HG02759 (cell line): ENCODE data around the gene ZNF750.

ENCODE experiments used
- ATAC-seq: cut with Tn5 transposase; IDR thresholded peaks from one replicate; pipeline ENCODE4 v1.9.1; 2021; ENCODE audit warnings: mild to moderate bottlenecking, moderate library complexity; ENCODE audit not compliant: unreplicated experiment

Gene ZNF750

GRCh38 chr17:82860606-82861392 lies 21.0 kb upstream of the ZNF750 start:
- ATAC-seq = no peak

GRCh38 chr17:82859431-82860403 lies 19.9 kb upstream of the ZNF750 start:
- peak; percentile 31 for ATAC-seq

- no peak for ATAC-seq
Observed at GRCh38 chr17:82858376-82859126, 18.7 kb upstream of the ZNF750 start.

- no peak for ATAC-seq
Observed at GRCh38 chr17:82856361-82856760, 16.5 kb upstream of the ZNF750 start.

GRCh38 chr17:82854226-82854625 lies 14.4 kb upstream of the ZNF750 start:
- no peak for ATAC-seq

- ATAC-seq = no peak
Observed at GRCh38 chr17:82851381-82851780, 11.6 kb upstream of the ZNF750 start.

GRCh38 chr17:82849076-82849945 lies 9.5 kb upstream of the ZNF750 start:
- no peak for ATAC-seq

- no peak for ATAC-seq
Observed at GRCh38 chr17:82848022-82848592, 8.3 kb upstream of the ZNF750 start.

GRCh38 chr17:82846061-82846691 lies 6.4 kb upstream of the ZNF750 start:
- no peak for ATAC-seq

GRCh38 chr17:82845163-82845807 lies 5.5 kb upstream of the ZNF750 start:
- ATAC-seq = no peak

- no peak for ATAC-seq
Observed at GRCh38 chr17:82844796-82845162, 5.0 kb upstream of the ZNF750 start.

GRCh38 chr17:82843904-82844680 lies 4.3 kb upstream of the ZNF750 start:
- no peak for ATAC-seq

- ATAC-seq = no peak
Observed at GRCh38 chr17:82841921-82842596, 2.2 kb upstream of the ZNF750 start.

- no peak for ATAC-seq
Observed at GRCh38 chr17:82840431-82840831, 609 bp upstream of the ZNF750 start.

GRCh38 chr17:82838386-82839063 lies 1.3 kb downstream of the ZNF750 start:
- no peak for ATAC-seq

- no peak for ATAC-seq
Observed at GRCh38 chr17:82837586-82838320, 2.1 kb downstream of the ZNF750 start.
